GM18505 (cell line): ENCODE data around the gene WDR17.

Experiments
- ATAC-seq: cut with Tn5 transposase; IDR thresholded peaks from one replicate; pipeline ENCODE4 v1.9.1; 2021; ENCODE audit not compliant: unreplicated experiment
- POLR2A ChIP-seq: IDR thresholded peaks from 4 replicates; pipeline ENCODE4 v1.6.1; 2011; ENCODE audit warnings: borderline replicate concordance; ENCODE audit not compliant: insufficient read depth, insufficient read length; ENCODE audit errors: extremely low read depth

WDR17 gene

GRCh38 chr4:176125063-176125462 lies 59.4 kb downstream of the WDR17 start:
- ATAC-seq: no peak
- no peak for TF ChIP-seq POLR2A

DNA sequence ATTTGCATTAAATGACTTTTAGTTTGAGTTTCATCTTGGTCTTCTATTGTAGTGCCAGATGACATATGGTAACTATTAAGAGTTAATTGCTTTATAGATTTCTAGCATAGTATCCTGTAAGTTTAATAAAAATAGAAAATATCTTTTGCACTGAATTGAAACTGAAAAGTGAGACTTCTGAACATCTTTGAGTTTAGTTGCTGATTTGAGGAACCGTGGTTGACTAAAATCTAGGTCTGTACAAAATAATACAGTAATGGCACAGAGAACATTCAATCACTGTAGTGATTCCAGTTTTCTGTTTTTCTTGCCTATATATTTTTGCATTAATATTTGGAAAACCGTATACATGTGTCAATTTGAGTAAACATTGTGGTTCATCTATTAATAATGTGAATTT lies 69.0 kb downstream of the WDR17 start:
- no peak for ATAC-seq
- TF ChIP-seq POLR2A: no peak

GRCh38 chr4:176137631-176138030 lies 72.0 kb downstream of the WDR17 start:
- no peak for TF ChIP-seq POLR2A
- ATAC-seq: no peak

DNA sequence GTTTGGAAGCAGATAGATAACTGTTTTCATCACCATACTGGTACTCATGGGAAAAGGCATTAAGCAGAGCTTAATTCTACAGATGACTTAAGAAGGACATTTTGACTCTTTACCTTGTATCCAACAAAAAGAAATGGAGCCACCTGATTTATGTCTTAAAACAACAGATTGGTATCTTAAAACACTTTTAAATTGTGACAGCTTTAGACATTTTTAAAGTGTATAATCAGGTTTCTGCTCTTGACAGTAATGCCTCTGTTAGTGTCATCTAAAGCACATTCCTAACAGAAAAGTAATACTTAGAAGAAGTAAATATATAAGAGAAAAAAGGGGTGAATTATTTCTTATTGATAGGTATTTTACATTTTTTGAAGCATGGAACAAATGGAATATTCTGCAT lies 73.9 kb downstream of the WDR17 start:
- no peak for TF ChIP-seq POLR2A
- ATAC-seq: no peak

DNA sequence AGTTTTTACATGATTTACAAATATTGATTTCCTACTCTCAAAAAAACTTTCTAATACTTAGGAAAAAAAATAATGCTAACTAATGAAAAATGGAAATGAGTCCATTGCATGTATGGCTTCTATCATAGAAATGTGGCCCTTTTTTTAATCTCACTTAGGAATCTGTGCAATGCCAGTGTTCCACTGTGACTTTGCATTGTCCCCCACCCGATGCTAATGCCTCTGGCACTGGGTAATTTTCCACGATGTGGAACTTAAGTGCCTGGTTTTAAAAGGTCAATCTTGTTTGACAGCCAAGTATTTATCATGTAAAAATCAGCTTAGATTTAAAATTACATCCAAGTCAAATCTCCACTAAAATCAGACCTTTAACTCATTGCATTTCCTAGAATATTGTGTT lies 76.6 kb downstream of the WDR17 start:
- ATAC-seq: no peak

GRCh38 chr4:176149680-176150355 lies 84.2 kb downstream of the WDR17 start:
- TF ChIP-seq POLR2A: no peak
- ATAC-seq: no peak

More for the DNA sequence above, 76.6 kb downstream of the WDR17 start:
- no peak for TF ChIP-seq POLR2A

DNA sequence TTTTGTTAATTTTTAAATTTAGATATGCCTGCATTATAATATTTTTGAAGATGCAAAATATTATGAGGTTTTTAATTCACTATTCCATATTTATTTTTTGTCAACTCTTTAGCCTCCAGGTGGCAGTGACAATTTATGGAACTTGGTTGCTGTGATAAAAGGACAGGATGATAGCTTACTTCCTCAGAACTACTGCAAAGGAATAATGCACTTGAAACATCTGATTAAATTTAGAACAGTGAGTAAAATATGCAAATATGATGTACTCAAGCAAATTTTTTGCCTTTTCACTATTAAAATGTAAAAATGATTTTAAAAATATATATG lies 84.7 kb downstream of the WDR17 start:
- peak; percentile 71 for ATAC-seq
- TF ChIP-seq POLR2A: no peak

- no peak for TF ChIP-seq POLR2A
- ATAC-seq: no peak
Measured at GRCh38 chr4:176150704-176151103, 85.1 kb downstream of the WDR17 start.

- no peak for TF ChIP-seq POLR2A
- ATAC-seq: no peak
Measured at GRCh38 chr4:176153124-176153523, 87.5 kb downstream of the WDR17 start.

DNA sequence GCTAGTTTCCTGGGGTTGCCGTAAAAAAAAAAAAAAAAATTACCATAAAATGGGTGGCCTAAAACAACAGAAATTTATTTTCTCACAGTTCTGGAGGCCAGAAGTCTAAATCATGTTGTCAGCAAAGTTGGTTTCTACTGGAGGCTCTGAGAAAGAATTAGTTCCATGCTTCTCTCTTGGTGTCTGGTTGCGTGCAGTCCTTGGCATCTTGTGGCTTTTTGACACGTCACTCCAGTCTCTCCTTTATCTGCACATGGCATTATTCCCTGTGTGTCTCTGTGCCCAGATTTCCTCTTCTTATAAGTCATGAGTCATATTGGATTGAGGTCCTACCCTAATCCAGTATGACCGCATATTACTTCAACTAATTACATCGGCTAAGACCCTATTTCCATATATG lies 91.0 kb downstream of the WDR17 start:
- TF ChIP-seq POLR2A: no peak
- ATAC-seq: no peak

GRCh38 chr4:176163041-176163440 lies 97.4 kb downstream of the WDR17 start:
- ATAC-seq: no peak

DNA sequence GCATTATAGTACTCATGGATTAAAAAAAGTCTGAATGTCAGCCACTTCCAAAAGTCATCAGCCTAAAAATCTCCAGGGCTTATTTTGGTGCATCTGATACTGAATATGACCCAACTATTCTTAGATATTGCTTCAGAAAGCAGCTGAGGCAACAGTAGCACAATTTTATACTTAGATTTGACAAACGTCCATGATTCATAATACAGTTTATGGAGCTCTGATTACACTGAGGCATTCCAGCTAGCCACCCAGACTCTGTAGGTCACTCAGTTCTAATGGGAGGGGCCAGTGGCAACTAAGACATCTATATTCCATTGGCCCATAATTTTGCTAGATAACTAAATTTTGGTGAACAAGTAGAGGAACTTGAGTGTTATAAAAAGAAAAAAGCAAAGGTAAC lies 119.4 kb downstream of the WDR17 start:
- no peak for TF ChIP-seq POLR2A
- no peak for ATAC-seq

More at GRCh38 chr4:176163041-176163440, 97.4 kb downstream of the WDR17 start:
- no peak for TF ChIP-seq POLR2A

GRCh38 chr4:176186067-176186466 lies 120.4 kb downstream of the WDR17 start:
- ATAC-seq: no peak
- no peak for TF ChIP-seq POLR2A

DNA sequence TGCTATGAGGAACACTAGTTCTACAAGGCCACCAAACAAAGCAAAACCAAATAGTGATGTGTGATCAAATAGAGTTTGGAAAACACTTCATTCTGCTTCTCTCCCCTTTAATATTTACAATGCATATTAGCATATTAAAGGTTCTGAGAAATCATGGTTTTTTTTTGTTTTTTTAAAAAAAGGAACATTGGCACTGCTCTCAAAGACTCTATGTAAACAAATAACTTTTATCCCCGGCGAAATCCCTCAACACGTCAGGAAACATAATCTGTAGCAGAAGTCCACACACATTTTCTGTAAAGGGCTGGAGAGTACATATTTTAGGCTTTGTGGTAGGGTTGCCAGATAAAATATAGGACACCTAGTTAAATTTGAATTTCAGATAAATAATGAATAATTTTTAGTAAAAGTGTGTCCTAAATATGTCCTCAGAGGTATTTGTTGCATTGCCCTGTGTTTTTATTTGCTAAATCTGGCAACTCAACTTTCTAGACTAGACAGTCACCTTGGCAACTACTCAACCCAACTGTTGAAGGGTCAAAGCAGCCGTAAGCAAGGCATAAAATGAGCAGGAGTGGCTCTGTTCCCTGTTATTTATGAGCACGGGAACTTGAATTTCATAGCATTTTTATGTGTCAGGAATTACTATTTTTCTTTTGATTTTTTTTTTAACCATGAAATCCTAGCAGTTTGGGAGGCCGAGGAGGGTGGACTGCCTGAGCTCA lies 121.2 kb downstream of the WDR17 start:
- ATAC-seq: no peak
- no peak for TF ChIP-seq POLR2A
